Upper lobe of right lung (tissue), 1 donor: Measurements from ENCODE around the gene CFAP68. TPM values are rescaled to one million over a fixed set of nuclear protein-coding genes. Genes with fewer than 3 reads are reported as not detected.
"Not testable (repeated sequence)": the region's sequence is repeated elsewhere in the genome, so short reads cannot be mapped to it uniquely, and the experiment has no call there.

Source experiments
- ATAC-seq: fragments of 200-7000 bp; cut with Tn5 transposase; one replicate; pipeline ENCODE4 v1.9.1; 2020; ENCODE audit warnings: mild to moderate bottlenecking, moderate library complexity
- DNase-seq: peaks from one replicate; pipeline ENCODE4 v3.0.0-alpha.2; 2020
- H3K27ac ChIP-seq: fragments of 200-600 bp; one replicate; pipeline ENCODE4 v1.8.0; 2022
- H3K27me3 ChIP-seq: fragments of 200-600 bp; one replicate; pipeline ENCODE4 v1.8.0; 2022; ENCODE audit warnings: mild to moderate bottlenecking
- H3K36me3 ChIP-seq: fragments of 200-600 bp; one replicate; pipeline ENCODE4 v1.8.0; 2022
- H3K4me1 ChIP-seq: fragments of 200-600 bp; one replicate; pipeline ENCODE4 v1.8.0; 2022
- H3K4me3 ChIP-seq: fragments of 200-600 bp; one replicate; pipeline ENCODE4 v1.8.0; 2022; ENCODE audit warnings: mild to moderate bottlenecking
- H3K9me3 ChIP-seq: fragments of 200-600 bp; one replicate; pipeline ENCODE4 v1.8.0; 2022
- intact Hi-C: fragments of 100-400 bp; cut with DNase I; formaldehyde crosslinking; loops from one replicate; pipeline ENCODE4 v1.11.0; 2022
- total RNA-seq: library from RNA; stranded (reverse); fragmentation: NEBNext Ultra II Directional; extraction: Animal tissue kit (Norgen Biotek cat#: 25700); gene quantifications from one replicate; pipeline ENCODE4 v1.2.1, GENCODE V29; 2021
- TF ChIP-seq, protein P1 (sequence below): fragments of 200-600 bp; IDR thresholded peaks from one replicate; pipeline ENCODE4 v1.8.0; 2022; ENCODE audit warnings: antibody characterized with exemption
- donor health status: DM: no; HTN: yes; CAD: no; lungs with severe emphysema.

Gene CFAP68
- total RNA-seq, 1 donor from 2014 or later = 20.0 TPM

DNA sequence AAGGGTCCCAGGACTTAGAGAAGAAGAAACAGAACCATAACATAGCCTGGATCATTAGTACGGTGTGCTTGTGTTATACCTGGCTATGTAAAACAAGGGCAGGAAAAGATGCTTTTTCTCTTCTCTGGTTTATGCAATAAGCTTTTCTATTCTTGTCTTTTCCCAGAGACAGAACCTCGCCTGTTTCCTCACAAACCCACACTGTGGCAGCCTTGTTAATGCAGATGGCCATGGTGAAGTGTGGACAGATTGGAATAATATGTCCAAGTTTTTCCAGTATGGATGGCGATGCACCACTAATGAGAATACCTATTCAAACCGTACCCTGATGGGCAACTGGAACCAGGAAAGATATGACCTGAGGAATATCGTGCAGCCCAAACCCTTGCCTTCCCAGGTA is 2.9 kb downstream of the CFAP68 start:
- TF ChIP-seq, protein P1, sequence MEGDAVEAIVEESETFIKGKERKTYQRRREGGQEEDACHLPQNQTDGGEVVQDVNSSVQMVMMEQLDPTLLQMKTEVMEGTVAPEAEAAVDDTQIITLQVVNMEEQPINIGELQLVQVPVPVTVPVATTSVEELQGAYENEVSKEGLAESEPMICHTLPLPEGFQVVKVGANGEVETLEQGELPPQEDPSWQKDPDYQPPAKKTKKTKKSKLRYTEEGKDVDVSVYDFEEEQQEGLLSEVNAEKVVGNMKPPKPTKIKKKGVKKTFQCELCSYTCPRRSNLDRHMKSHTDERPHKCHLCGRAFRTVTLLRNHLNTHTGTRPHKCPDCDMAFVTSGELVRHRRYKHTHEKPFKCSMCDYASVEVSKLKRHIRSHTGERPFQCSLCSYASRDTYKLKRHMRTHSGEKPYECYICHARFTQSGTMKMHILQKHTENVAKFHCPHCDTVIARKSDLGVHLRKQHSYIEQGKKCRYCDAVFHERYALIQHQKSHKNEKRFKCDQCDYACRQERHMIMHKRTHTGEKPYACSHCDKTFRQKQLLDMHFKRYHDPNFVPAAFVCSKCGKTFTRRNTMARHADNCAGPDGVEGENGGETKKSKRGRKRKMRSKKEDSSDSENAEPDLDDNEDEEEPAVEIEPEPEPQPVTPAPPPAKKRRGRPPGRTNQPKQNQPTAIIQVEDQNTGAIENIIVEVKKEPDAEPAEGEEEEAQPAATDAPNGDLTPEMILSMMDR = no peak
- Histone ChIP-seq H3K4me1 (peaks cover 7% of the 10 kb centered on the region), H3K27me3 (no peaks in the 10 kb centered on the region), H3K4me3 (no peak overlapping the region), H3K9me3 (no peaks in the 10 kb centered on the region), H3K27ac (no peak overlapping the region), H3K36me3 (no peaks in the 10 kb centered on the region)
- ATAC-seq = no peak
- no peak for DNase-seq
- intact Hi-C loops = no loop called here

- H3K9me3 ChIP-seq, H3K27ac ChIP-seq, H3K27me3 ChIP-seq, intact Hi-C loops, H3K4me3 ChIP-seq, H3K4me1 ChIP-seq, H3K36me3 ChIP-seq, DNase-seq, ATAC-seq: not testable (repeated sequence)
Observed at GRCh38 chr11:111885053-111885452, 5.7 kb downstream of the CFAP68 start.

DNA sequence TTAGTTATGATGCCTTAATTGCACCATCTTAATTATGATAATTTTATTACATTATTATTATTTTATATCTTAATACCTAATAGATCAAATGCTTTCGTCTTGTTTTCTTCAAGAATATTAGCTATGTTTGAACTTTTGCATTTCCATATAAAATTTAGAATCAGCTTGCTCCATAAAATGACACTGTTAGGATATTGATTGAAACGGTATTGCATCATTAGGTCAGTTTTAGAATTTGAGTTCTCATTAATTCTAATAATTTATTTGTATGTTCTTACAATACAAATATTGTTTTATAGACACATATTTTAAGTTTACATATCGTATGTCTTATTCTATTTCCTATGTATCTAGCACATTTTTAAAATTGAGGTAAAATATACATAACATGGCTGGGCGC is 6.7 kb downstream of the CFAP68 start:
- H3K9me3 ChIP-seq = no peaks in the 10 kb centered on the region
- DNase-seq = no peak
- H3K36me3 ChIP-seq = no peaks in the 10 kb centered on the region
- TF ChIP-seq, protein P1 = no peak
- intact Hi-C loops = no loop called here
- H3K4me1 ChIP-seq = no peaks in the 10 kb centered on the region
- no peak for ATAC-seq
- H3K4me3 ChIP-seq = no peak overlapping the region
- no peaks in the 10 kb centered on the region for H3K27me3 ChIP-seq
- no peak overlapping the region for H3K27ac ChIP-seq

GRCh38 chr11:111886844-111887243 is 7.5 kb downstream of the CFAP68 start:
- H3K4me1 ChIP-seq = no peaks in the 10 kb centered on the region
- no peaks in the 10 kb centered on the region for H3K9me3 ChIP-seq
- TF ChIP-seq, protein P1 = no peak
- no peaks in the 10 kb centered on the region for H3K36me3 ChIP-seq
- no peak overlapping the region for H3K27ac ChIP-seq
- intact Hi-C loops = no loop called here
- no peaks in the 10 kb centered on the region for H3K27me3 ChIP-seq
- ATAC-seq = no peak
- DNase-seq = no peak
- no peak overlapping the region for H3K4me3 ChIP-seq

DNA sequence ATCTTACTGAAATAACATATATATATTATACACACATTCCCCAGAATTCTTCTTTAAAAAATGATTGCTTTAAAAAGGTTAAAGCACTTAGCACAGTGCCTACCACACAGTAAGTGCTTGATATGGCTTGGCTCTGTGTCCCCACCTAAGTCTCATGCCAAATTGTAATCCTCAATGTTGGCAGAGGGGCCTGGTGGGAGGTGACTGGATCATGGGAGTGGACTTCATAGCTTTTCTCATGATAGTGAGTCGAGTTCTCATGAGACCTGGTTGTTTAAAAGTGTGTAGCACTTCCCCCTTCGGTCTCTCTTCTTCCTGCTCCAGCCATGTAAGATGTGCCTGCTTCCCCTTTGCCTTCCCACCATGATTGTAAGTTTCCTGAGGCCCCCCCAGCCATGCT is 26.1 kb downstream of the CFAP68 start:
- H3K4me3 ChIP-seq = no peak overlapping the region
- no peaks in the 10 kb centered on the region for H3K36me3 ChIP-seq
- intact Hi-C loops = no loop called here
- TF ChIP-seq, protein P1 = no peak
- H3K27ac ChIP-seq = no peak overlapping the region
- no peaks in the 10 kb centered on the region for H3K9me3 ChIP-seq
- no peaks in the 10 kb centered on the region for H3K27me3 ChIP-seq
- no peaks in the 10 kb centered on the region for H3K4me1 ChIP-seq
- ATAC-seq (no peak), DNase-seq (no peak)

GRCh38 chr11:111906680-111907079 is 27.3 kb downstream of the CFAP68 start:
- intact Hi-C loops = no loop called here
- Histone ChIP-seq H3K4me3 (no peak overlapping the region), H3K36me3 (no peaks in the 10 kb centered on the region), H3K9me3 (no peaks in the 10 kb centered on the region), H3K4me1 (no peaks in the 10 kb centered on the region), H3K27ac (no peak overlapping the region), H3K27me3 (no peaks in the 10 kb centered on the region)
- TF ChIP-seq, protein P1 = no peak
- no peak for DNase-seq
- ATAC-seq = no peak
